Measurements from ENCODE around the gene TRAPPC1.
A peak's percentile ranks its signal among the peaks of the same experiment; 100 is the strongest.
"Not testable (repeated sequence)": the region's sequence is repeated elsewhere in the genome, so short reads cannot be mapped to it uniquely, and the experiment has no call there.

Gene TRAPPC1, protein sequence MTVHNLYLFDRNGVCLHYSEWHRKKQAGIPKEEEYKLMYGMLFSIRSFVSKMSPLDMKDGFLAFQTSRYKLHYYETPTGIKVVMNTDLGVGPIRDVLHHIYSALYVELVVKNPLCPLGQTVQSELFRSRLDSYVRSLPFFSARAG

GRCh38 chr17:7931709-7932482 lies at the start of gene TRAPPC1, which contains the start of gene CNTROB:
TRAPPC1 (minus strand) TSS chr17:7931946; CDS start chr17:7931829, 117 bp downstream.
CNTROB (plus strand) TSS chr17:7932206; CDS start chr17:7933080, 874 bp downstream.
- peak; percentile 97 for DNase-seq

DNA sequence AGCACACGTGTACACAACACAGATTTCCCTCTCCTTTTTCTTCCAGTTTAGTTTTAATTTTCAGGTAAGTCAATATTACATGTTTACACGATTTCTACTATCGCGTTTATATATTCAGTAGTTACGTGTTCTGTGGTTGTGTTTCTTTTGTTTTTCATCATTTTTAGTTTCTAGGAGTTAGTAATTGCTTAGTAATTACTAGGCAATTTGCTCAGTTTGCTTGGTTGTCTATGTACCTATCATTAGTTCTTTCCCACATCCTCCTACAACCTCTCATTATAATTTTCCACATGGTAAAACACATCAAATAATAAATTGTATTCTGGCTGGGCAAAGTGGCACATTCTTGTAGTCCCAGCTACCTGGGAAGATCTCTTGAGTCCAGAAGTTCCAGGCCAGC lies 46.1 kb upstream of the TRAPPC1 start:
- DNase-seq = no peak

DNA sequence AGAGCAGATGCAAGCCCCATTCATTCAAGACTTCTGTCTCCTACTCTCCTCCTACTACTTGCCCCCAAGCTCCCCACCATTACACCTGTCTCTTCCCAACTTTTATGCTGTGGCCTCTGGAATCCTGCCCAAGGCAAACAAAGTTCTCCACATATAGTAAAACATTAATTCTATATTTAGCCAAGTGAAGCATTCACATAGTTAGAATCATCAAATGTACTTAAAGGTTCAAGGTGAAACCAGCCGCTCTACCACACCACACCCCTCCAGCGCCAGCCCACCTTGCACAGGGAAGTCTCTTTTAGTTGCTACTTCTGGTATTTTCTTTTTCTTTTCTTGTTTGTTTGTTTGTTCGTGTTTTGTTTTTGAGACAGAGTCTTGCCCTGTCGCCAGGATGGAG lies 45.3 kb upstream of the TRAPPC1 start:
- DNase-seq = no peak

GRCh38 chr17:7974638-7975131 lies 42.9 kb upstream of the TRAPPC1 start:
- no peak for DNase-seq

DNA sequence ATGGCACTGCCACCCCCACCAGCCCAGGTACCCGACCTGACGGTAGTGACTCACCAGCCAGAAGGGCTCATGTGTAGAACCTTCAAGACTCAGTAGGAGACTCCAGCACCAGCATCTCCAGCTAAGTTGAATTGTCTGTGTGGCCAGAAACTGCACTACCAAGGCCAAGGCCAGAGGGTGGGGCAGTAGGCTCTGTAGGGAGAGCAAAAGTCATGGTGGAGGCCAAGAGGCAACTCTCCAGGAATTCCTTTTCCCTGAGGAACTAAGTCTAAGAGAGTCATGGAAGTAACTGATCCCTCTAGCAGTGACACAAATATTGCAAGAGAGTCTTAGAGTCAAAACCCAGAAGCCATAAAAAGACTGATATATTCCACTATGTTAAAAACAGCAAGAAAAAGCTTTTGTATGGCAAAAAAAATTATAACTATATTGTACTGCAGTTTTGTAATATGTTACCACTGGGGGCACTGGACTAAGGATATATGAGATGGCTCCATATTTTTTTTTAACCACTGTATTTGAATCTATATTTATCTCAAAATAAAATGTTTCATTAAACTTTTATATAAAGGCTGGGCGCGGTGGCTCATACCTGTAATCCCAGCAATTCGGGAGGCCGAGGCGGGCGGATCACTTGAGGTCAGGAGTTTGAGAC lies 40.5 kb upstream of the TRAPPC1 start:
- DNase-seq = no peak

DNA sequence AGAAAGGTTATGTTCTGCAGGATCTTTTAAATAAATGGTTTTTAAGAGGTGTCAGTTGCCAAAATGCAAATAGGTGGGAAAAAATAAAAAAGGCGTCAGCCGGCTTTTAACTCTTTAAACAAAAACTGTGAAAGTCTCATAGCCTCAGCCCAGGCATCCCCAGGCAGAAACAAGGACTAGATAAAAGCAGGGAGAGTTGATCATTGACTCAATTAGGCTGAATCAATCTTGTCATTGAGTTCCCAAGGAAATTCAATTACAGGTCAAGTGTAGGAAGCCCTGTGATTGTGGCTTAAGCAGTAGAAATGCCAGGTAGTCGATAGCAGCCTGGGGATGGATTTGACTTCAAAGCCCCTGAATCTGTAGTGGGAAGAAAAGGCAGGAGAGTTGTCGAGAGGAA lies 39.9 kb upstream of the TRAPPC1 start:
- DNase-seq = no peak

GRCh38 chr17:7969433-7969832 lies 37.7 kb upstream of the TRAPPC1 start:
- no peak for DNase-seq

DNA sequence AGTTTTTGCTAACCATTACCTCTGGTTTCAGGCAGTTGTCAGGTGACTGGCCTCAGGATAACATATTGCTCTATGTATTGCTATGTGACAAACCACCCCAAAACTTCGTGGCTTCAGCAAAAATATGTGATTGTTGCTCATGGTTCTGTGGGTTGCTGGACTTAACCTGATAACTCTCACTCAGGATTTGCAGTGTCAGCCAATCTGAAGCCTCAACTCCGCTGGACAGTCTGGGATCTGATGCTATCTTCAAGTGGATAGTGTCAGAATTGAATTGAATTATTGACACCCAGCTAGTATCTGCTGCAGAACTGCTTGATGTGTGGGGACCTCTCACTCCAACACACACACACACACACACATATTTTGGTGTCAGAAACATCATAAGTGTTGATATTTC lies 36.0 kb upstream of the TRAPPC1 start:
- DNase-seq = no peak

GRCh38 chr17:7961421-7961820 lies 29.7 kb upstream of the TRAPPC1 start:
- DNase-seq = no peak

- no peak for DNase-seq
These were observed 27.9 kb upstream of the TRAPPC1 start for GRCh38 chr17:7959503-7960253.

GRCh38 chr17:7956228-7956965 lies 24.7 kb upstream of the TRAPPC1 start:
- DNase-seq = no peak

DNA sequence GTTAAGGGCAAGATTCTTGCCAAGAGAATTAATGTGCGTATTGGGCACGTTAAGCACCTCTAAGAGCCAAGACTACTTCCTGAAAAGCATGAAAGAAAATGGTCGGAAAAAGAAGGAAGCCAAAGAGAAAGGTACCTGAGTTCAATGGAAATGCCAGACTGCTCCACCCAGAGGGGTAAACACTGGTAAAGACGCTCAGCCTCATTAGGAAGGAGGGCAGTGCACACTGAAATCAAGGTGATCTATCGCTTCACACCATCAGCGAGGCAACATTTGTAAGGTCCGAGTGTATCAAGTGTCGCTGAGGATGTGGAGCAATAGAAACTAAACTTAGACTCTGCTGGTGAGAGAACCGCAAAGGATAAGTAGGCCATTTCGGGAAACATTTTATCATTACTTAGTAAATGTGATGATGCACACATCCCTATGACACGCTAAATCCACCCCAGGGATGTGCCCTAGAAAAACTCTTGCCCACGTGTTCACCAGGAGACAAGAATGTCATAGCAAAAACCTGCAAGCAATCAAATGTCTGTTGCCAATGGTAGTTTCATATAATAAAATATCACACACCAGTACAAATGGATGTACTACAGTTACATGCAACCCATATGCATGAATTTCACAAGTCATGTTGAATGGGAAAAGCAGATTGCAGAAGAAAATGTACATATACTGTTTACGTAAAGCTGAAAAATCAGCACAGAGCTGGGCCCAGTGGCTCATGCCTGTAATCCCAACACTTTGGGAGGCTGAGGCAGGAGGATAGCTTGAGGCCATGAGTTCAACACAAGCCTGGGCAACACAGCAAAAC lies 23.9 kb upstream of the TRAPPC1 start:
- DNase-seq = no peak

GRCh38 chr17:7953266-7953665 lies 21.5 kb upstream of the TRAPPC1 start:
- not testable (repeated sequence) for DNase-seq

- DNase-seq = no peak
These were observed 19.5 kb upstream of the TRAPPC1 start for GRCh38 chr17:7951143-7951792.

DNA sequence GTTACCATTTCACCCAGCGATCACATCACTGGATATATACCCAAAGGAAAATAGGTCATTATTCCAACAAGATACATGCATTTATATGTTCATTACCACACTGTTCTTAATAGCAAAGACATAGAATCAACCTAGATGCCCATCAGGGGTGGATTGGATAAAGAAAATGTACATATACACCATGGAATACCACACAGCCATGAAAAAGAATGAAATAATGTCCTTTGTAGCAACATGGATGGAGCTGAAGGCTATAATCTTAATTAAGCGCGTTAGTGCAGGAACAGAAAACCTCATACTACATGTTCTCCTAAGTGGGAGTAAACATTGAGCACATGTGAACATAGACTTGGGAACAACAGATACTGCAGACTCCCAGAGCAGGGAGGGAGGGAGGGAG lies 18.8 kb upstream of the TRAPPC1 start:
- no peak for DNase-seq

- DNase-seq = no peak
These were observed 15.9 kb upstream of the TRAPPC1 start for GRCh38 chr17:7947651-7948050.

GRCh38 chr17:7946441-7946840 lies 14.7 kb upstream of the TRAPPC1 start:
- no peak for DNase-seq

DNA sequence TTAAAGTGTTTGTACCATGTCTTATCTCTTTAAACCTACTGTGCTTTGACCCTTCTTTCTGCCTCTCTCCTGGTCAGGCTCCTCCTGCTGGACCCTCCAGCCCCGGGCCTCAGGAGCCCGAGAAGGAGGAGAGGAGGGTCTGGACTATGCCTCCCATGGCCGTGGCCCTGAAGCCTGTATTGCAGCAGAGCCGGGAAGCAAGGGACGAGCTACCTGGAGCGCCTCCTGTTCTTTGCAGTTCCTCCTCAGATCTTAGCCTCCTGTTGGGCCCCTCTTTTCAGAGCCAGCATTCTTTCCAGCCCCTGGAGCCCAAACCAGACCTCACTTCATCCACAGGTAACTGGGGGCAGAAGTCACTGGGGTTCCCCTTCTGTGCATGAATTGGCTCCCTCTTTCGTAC lies 13.9 kb upstream of the TRAPPC1 start:
- DNase-seq = no peak

- DNase-seq = no peak
These were observed 12.6 kb upstream of the TRAPPC1 start for GRCh38 chr17:7944326-7944725.

DNA sequence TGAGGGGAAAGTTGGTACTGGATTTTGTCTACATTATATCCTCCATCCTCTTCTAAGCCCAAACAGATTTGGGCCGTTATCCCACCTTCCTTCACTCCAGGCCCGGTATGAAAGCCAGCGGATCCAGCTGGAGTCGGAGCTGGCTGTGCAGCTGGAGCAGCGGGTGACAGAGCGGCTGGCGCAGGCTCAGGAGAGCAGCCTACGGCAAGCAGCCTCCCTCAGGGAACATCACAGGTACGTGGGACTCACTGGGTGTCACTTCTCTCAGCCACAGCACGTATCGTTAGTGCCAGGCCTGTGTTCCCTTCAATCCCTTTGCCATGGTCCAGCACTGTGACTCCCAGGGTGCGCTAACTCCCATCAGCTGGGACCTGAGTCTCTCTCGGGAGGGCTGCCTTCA lies 11.5 kb upstream of the TRAPPC1 start:
- no peak for DNase-seq

DNA sequence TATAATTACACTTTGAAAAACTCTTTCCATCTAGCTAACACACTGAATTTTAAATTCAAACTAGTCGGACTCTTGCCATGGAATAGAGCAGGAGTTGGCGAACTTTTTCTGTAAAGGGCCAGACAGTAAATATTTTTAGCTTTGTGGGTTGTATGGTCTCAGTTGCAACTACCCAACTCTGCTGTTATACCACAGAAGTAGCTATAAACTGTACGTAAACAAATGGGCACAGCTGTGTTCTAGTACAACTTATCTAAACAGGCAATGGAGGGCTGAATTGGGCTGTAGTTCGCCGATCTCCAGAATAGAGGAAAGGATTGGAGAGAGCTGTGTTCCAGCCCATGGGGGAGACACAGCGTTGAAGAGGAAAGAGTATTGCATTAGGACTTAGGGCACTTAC lies 9.0 kb upstream of the TRAPPC1 start:
- no peak for DNase-seq
